Measurements from ENCODE around the gene RYR3.

RYR3 gene

GRCh38 chr15:33490703-33491102 lies 179.9 kb downstream of the RYR3 start:
- TF ChIP-seq CTCF (IDR thresholded peaks at IDR 0.05; ENCODE audit: low read depth, low read length, missing control alignments) = no peak
- in situ Hi-C loops (cut with HindIII; ENCODE audit: low sequenced_read_pairs) = no loop called here
- H3K4me3 ChIP-seq (ENCODE audit: low read depth, low read length) = no peak overlapping the region
- DNase-seq (ENCODE audit: low read depth) = no peak

GRCh38 chr15:33492434-33493052 lies 181.8 kb downstream of the RYR3 start:
- H3K4me3 ChIP-seq (ENCODE audit: low read depth, low read length) = no peak overlapping the region
- in situ Hi-C loops (cut with HindIII; ENCODE audit: low sequenced_read_pairs) = no loop called here
- DNase-seq (ENCODE audit: low read depth) = no peak
- no peak for TF ChIP-seq CTCF (IDR thresholded peaks at IDR 0.05; ENCODE audit: low read depth, low read length, missing control alignments)

- no peak overlapping the region for H3K4me3 ChIP-seq (ENCODE audit: low read depth, low read length)
- DNase-seq (ENCODE audit: low read depth) = no peak
- TF ChIP-seq CTCF (IDR thresholded peaks at IDR 0.05; ENCODE audit: low read depth, low read length, missing control alignments) = no peak
- in situ Hi-C loops (cut with HindIII; ENCODE audit: low sequenced_read_pairs) = no loop called here
These were observed 183.5 kb downstream of the RYR3 start for GRCh38 chr15:33494306-33494705.

GRCh38 chr15:33500432-33501195 lies 189.8 kb downstream of the RYR3 start:
- H3K4me3 ChIP-seq (ENCODE audit: low read depth, low read length) = no peak overlapping the region
- DNase-seq (ENCODE audit: low read depth) = no peak
- TF ChIP-seq CTCF (IDR thresholded peaks at IDR 0.05; ENCODE audit: low read depth, low read length, missing control alignments) = no peak
- in situ Hi-C loops (cut with HindIII; ENCODE audit: low sequenced_read_pairs) = no loop called here

- no peak for TF ChIP-seq CTCF (IDR thresholded peaks at IDR 0.05; ENCODE audit: low read depth, low read length, missing control alignments)
- no peak overlapping the region for H3K4me3 ChIP-seq (ENCODE audit: low read depth, low read length)
- in situ Hi-C loops (cut with HindIII; ENCODE audit: low sequenced_read_pairs) = no loop called here
- DNase-seq (ENCODE audit: low read depth) = no peak
These were observed 192.9 kb downstream of the RYR3 start for GRCh38 chr15:33503681-33504080.

GRCh38 chr15:33506781-33507296 lies 196.1 kb downstream of the RYR3 start:
- in situ Hi-C loops (cut with HindIII; ENCODE audit: low sequenced_read_pairs) = no loop called here
- TF ChIP-seq CTCF (IDR thresholded peaks at IDR 0.05; ENCODE audit: low read depth, low read length, missing control alignments) = no peak
- DNase-seq (ENCODE audit: low read depth) = no peak
- H3K4me3 ChIP-seq (ENCODE audit: low read depth, low read length) = no peak overlapping the region

Data from astrocyte of the cerebellum (primary cell).